Transverse colon (tissue), 1 donor: ENCODE measurements around the gene AKAP13.

Source experiments
- EP300 ChIP-seq: sonication (generic); formaldehyde crosslinking; IDR thresholded peaks from one replicate; pipeline ENCODE4 v1.6.1; 2017; ENCODE audit warnings: antibody characterized with exemption, low read depth
- POLR2A ChIP-seq: fragments of 450-650 bp; IDR thresholded peaks from one replicate; pipeline ENCODE4 v1.6.1; 2016; ENCODE audit warnings: antibody characterized with exemption, mild to moderate bottlenecking, moderate library complexity

DNA sequence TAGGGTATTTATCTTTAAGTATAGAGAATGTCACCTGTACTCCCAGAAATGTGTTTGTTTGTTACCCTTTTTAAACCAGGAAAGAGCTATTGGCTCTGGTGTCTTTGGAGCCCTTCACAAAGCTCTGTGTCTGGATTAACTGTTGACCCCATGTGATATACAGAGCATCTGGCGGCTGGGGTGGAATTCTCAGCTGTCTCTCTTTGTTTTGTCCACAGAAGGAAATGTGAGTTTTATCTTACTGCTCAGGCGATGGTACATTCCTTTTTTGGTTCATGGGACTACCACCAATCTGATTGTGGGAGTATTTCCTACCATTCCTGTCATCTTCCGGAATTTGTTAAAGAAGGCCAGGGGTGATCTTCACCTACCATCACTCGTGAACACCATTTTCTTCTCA is 120.3 kb downstream of the AKAP13 start:
- no peak for TF ChIP-seq POLR2A
- no peak for TF ChIP-seq EP300
